ENCODE data around the gene HDGFL2. TPM values are rescaled to one million over a fixed set of nuclear protein-coding genes. Genes with fewer than 3 reads are reported as not detected.

Gene HDGFL2
- total and polyA plus RNA-seq, 4 donors: 3.4 to 15.7 (median 14.1) TPM

DNA sequence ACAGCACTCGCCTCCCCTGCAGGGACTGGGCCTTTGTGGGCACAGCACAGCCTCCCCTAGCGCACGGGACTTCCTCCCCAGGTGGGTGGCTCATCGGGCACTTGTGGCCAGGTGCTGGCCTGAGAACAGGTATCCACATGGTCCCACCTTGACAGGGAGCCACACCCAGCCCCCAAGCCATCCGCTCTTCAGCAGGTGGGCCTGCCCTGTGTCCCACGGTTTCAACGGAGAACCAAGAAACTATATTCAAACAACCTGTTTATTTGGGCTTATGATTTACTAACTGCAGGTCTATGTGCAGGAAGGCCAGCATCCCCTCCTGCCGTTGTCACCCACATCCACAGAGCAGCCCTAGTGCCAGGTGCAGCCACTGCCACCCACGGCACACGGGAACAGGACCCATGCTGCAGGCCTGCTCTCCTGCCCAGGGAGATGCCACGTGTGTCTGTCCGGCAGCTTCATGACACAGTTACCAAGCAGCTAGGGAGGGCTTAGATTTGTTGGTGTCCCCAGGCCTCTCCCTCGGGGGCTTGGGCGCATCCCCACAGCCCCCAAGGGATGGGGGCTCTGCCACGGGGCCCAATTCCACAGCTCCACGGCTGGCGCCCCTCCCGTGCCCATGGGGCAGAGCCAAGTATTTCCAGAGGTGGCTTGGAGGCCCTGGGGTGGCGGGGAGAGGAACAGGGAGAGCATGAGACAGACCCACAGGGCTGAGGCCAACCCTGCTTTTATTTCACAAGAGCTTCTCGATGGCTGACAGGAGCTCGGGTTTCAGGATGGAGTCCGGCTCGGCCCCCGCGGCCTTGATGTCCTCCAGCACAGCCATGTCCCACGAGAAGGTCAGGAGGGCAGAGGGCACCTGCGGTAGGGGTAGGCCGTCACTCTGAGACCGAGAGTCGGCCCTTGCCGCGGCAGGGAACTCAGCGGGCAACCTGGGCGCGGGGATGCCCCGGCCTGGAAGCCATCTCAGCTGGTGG lies 27.0 kb upstream of the HDGFL2 start:
- H3K36me3 ChIP-seq (ENCODE audit: control insufficient read depth in 4 of 4, insufficient read depth in 3 of 4, low read depth in 1 of 4, low read length in 3 of 4): peaks cover 11 to 45% (median 19%) of the 10 kb centered on the region in 4 donors
- no peaks in the 10 kb centered on the region for H3K27me3 ChIP-seq (ENCODE audit: control insufficient read depth in 4 of 4, insufficient read depth in 4 of 4, low read length in 3 of 4)
- no peaks in the 10 kb centered on the region for H3K9me3 ChIP-seq (ENCODE audit: control insufficient read depth in 4 of 4, low read length in 3 of 4)
- no peak overlapping the region for H3K4me3 ChIP-seq (ENCODE audit: low read depth in 1 of 3, low read length in 3 of 3)
- DNase-seq (ENCODE audit: low spot score): no peak
- peaks cover 0 to 33% (median 16%) of the 10 kb centered on the region in 4 donors for H3K4me1 ChIP-seq (ENCODE audit: control insufficient read depth in 4 of 4, insufficient read depth in 4 of 4, low read length in 3 of 4)
- H3K9ac ChIP-seq (ENCODE audit: low read depth in 1 of 2, low read length in 2 of 2): no peak overlapping the region
- no peak for TF ChIP-seq RXRA (IDR thresholded peaks at IDR 0.05)
- TF ChIP-seq YY1 (IDR thresholded peaks at IDR 0.05): no peak
- TF ChIP-seq RAD21 (IDR thresholded peaks at IDR 0.05): no peak
- TF ChIP-seq HNF4G (IDR thresholded peaks at IDR 0.05): no peak
- TF ChIP-seq EGR1 (IDR thresholded peaks at IDR 0.05; ENCODE audit: low read depth in 2 of 2): no peak
- TF ChIP-seq FOXA1 (IDR thresholded peaks at IDR 0.05): no peak
- no peak for TF ChIP-seq NR2F2 (IDR thresholded peaks at IDR 0.05)
- WGBS: 82% methylated on average over 36 of the region's 36 CpGs
- no peak overlapping the region for H3K27ac ChIP-seq (ENCODE audit: low read depth in 1 of 2, low read length in 2 of 2)

GRCh38 chr19:4445963-4446703 lies 26.0 kb upstream of the HDGFL2 start:
- Histone ChIP-seq H3K27me3 (ENCODE audit: control insufficient read depth in 4 of 4, insufficient read depth in 4 of 4, low read length in 3 of 4) (no peaks in the 10 kb centered on the region), H3K4me3 (ENCODE audit: low read depth in 1 of 3, low read length in 3 of 3) (no peak overlapping the region), H3K27ac (ENCODE audit: low read depth in 1 of 2, low read length in 2 of 2) (no peak overlapping the region), H3K9ac (ENCODE audit: low read depth in 1 of 2, low read length in 2 of 2) (no peak overlapping the region), H3K9me3 (ENCODE audit: control insufficient read depth in 4 of 4, low read length in 3 of 4) (no peaks in the 10 kb centered on the region), H3K4me1 (ENCODE audit: control insufficient read depth in 4 of 4, insufficient read depth in 4 of 4, low read length in 3 of 4) (peaks cover 0 to 33% (median 16%) of the 10 kb centered on the region in 4 donors), H3K36me3 (ENCODE audit: control insufficient read depth in 4 of 4, insufficient read depth in 3 of 4, low read depth in 1 of 4, low read length in 3 of 4) (peaks cover 15 to 50% (median 21%) of the 10 kb centered on the region in 4 donors)
- DNase-seq (ENCODE audit: low spot score): no peak
- TF ChIP-seq YY1 (IDR thresholded peaks at IDR 0.05): no peak
- TF ChIP-seq REST (IDR thresholded peaks at IDR 0.05): no peak
- TF ChIP-seq, protein P1, sequence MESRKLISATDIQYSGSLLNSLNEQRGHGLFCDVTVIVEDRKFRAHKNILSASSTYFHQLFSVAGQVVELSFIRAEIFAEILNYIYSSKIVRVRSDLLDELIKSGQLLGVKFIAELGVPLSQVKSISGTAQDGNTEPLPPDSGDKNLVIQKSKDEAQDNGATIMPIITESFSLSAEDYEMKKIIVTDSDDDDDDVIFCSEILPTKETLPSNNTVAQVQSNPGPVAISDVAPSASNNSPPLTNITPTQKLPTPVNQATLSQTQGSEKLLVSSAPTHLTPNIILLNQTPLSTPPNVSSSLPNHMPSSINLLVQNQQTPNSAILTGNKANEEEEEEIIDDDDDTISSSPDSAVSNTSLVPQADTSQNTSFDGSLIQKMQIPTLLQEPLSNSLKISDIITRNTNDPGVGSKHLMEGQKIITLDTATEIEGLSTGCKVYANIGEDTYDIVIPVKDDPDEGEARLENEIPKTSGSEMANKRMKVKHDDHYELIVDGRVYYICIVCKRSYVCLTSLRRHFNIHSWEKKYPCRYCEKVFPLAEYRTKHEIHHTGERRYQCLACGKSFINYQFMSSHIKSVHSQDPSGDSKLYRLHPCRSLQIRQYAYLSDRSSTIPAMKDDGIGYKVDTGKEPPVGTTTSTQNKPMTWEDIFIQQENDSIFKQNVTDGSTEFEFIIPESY (IDR thresholded peaks at IDR 0.05): no peak
- no peak for TF ChIP-seq SP1 (IDR thresholded peaks at IDR 0.05)
- TF ChIP-seq RXRA (IDR thresholded peaks at IDR 0.05): no peak
- TF ChIP-seq NR2F2 (IDR thresholded peaks at IDR 0.05): no peak
- TF ChIP-seq FOXA2 (IDR thresholded peaks at IDR 0.05): no peak
- TF ChIP-seq JUND (IDR thresholded peaks at IDR 0.05): no peak
- TF ChIP-seq TAF1 (conservative IDR thresholded peaks at IDR 0.05): no peak
- no peak for TF ChIP-seq RAD21 (IDR thresholded peaks at IDR 0.05)
- no peak for TF ChIP-seq MAX (IDR thresholded peaks at IDR 0.05)
- TF ChIP-seq HNF4G (IDR thresholded peaks at IDR 0.05): no peak
- TF ChIP-seq FOXA1 (IDR thresholded peaks at IDR 0.05): no peak
- TF ChIP-seq, protein P2, sequence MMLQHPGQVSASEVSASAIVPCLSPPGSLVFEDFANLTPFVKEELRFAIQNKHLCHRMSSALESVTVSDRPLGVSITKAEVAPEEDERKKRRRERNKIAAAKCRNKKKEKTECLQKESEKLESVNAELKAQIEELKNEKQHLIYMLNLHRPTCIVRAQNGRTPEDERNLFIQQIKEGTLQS (IDR thresholded peaks at IDR 0.05): no peak
- WGBS: 97% methylated on average over 58 of the region's 58 CpGs

Measured in liver (tissue), 9 donors.